HG03280 (cell line): ENCODE data around the gene GMDS.

ENCODE experiments used
- ATAC-seq: cut with Tn5 transposase; IDR thresholded peaks from one replicate; pipeline ENCODE4 v1.9.1; 2021; ENCODE audit warnings: mild to moderate bottlenecking, moderate library complexity; ENCODE audit not compliant: unreplicated experiment

Gene GMDS

GRCh38 chr6:1587546-1587945 is 657.9 kb downstream of the GMDS start:
- no peak for ATAC-seq

GRCh38 chr6:1586861-1587450 is 658.4 kb downstream of the GMDS start:
- ATAC-seq, result no peak

GRCh38 chr6:1586256-1586655 is 659.1 kb downstream of the GMDS start:
- ATAC-seq, result no peak

- ATAC-seq, result no peak
These were observed 659.7 kb downstream of the GMDS start for GRCh38 chr6:1585669-1586049.

- no peak for ATAC-seq
These were observed 660.3 kb downstream of the GMDS start for GRCh38 chr6:1584996-1585668.

- ATAC-seq, result no peak
These were observed 661.3 kb downstream of the GMDS start for GRCh38 chr6:1584146-1584545.

- no peak for ATAC-seq
These were observed 664.0 kb downstream of the GMDS start for GRCh38 chr6:1581120-1581991.

- no peak for ATAC-seq
These were observed 664.8 kb downstream of the GMDS start for GRCh38 chr6:1580585-1580984.

- no peak for ATAC-seq
These were observed 665.3 kb downstream of the GMDS start for GRCh38 chr6:1580109-1580508.

- ATAC-seq, result no peak
These were observed 666.3 kb downstream of the GMDS start for GRCh38 chr6:1579096-1579495.

GRCh38 chr6:1577896-1578745 is 667.3 kb downstream of the GMDS start:
- no peak for ATAC-seq

- no peak for ATAC-seq
These were observed 668.2 kb downstream of the GMDS start for GRCh38 chr6:1577146-1577680.

- ATAC-seq, result no peak
These were observed 668.7 kb downstream of the GMDS start for GRCh38 chr6:1576711-1577110.

- no peak for ATAC-seq
These were observed 669.2 kb downstream of the GMDS start for GRCh38 chr6:1576166-1576565.

- ATAC-seq, result no peak
These were observed 670.0 kb downstream of the GMDS start for GRCh38 chr6:1575210-1576041.

GRCh38 chr6:1574890-1575209 is 670.6 kb downstream of the GMDS start:
- no peak for ATAC-seq

GRCh38 chr6:1574083-1574761 is 671.2 kb downstream of the GMDS start:
- ATAC-seq, result no peak
